Endothelial cell (in vitro differentiated cells): ENCODE results near the gene SH3RF3. TPM values are rescaled to one million over a fixed set of nuclear protein-coding genes. Genes with fewer than 3 reads are reported as not detected.

Experiments used
- DNase-seq: peaks from one replicate; pipeline ENCODE4 v3.0.0; 2021; ENCODE audit warnings: low spot score
- H3K27ac Mint-ChIP-seq: one replicate; pipeline ENCODE4 v1.8.0; 2021; ENCODE audit warnings: mixed read lengths, inconsistent platforms; ENCODE audit not compliant: unreplicated experiment
- H3K27me3 Mint-ChIP-seq: one replicate; pipeline ENCODE4 v1.8.0; 2021; ENCODE audit warnings: mild to moderate bottlenecking, moderate library complexity, mixed read lengths, inconsistent platforms; ENCODE audit not compliant: unreplicated experiment
- H3K36me3 Mint-ChIP-seq: one replicate; pipeline ENCODE4 v1.8.0; 2021; ENCODE audit warnings: mild to moderate bottlenecking, low read depth, mixed read lengths, inconsistent platforms; ENCODE audit not compliant: unreplicated experiment
- H3K4me1 Mint-ChIP-seq: one replicate; pipeline ENCODE4 v1.8.0; 2021; ENCODE audit warnings: mild to moderate bottlenecking, mixed read lengths, inconsistent platforms; ENCODE audit not compliant: unreplicated experiment
- H3K4me3 Mint-ChIP-seq: one replicate; pipeline ENCODE4 v1.8.0; 2021; ENCODE audit warnings: mild to moderate bottlenecking, mixed read lengths, inconsistent platforms; ENCODE audit not compliant: unreplicated experiment
- H3K9me3 Mint-ChIP-seq: one replicate; pipeline ENCODE4 v1.8.0; 2021; ENCODE audit warnings: mixed read lengths, inconsistent platforms; ENCODE audit not compliant: unreplicated experiment
- CTCF ChIP-seq: fragments of 200-600 bp; sonication (generic); IDR thresholded peaks from one replicate; pipeline ENCODE4 v1.5.0; 2021; ENCODE audit warnings: antibody characterized with exemption; ENCODE audit not compliant: unreplicated experiment
- total RNA-seq: library from RNA; stranded (reverse); fragmentation: NEBNext Ultra II Directional; extraction: Animal tissue kit (Norgen Biotek cat#: 25700); gene quantifications from one replicate; pipeline ENCODE4 v1.2.1, GENCODE V29; 2021; ENCODE audit not compliant: unreplicated experiment

Gene SH3RF3
- total RNA-seq, 1 donor from 2014 or later = 12.8 TPM

DNA sequence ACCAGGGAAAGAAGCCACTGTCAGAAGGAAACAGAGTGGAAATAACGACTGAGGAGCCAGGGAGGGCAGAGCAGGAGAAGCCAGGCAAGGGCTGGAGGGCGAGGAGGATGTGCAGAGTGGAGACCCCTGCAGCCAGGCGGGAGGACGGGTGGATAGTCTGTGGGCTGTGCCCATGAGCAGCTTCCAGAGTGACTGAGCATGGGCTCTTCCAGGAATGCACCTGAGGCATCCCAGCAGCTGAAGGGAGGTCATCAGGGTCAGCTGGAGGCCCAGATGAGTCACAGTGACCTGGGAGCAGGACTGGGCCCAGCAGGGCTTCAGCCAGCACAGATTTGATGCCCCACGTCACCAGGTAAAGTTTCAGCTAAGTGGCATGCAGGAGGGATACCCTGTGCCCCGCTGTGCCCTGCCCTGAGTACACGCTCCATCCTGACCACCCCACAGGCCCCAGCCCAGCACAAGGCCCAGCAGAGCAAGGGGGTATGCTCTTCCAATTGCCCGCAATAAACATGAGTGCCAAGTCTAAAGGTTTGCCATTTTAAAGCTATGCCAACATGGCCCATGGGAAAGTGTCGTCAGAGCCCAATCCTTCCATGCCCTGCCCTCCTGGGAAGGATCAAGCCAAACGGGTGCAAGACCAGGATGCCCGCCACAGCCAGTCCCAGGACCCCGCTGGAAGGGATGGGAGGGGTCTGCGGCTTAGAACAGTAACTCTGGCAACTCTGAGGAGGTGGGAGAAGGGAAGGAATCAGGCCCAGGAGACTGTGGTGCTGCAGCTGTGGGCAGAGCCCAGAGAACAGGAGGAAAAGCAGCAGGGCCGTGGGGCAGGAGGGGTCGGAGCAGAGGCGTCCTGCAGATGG, 399.1 kb downstream of the SH3RF3 start:
- Mint-ChIP-seq H3K4me3 (no peak overlapping the region), H3K36me3 (no peaks in the 10 kb centered on the region), H3K4me1 (peaks cover 10% of the 10 kb centered on the region), H3K27me3 (peaks cover 1% of the 10 kb centered on the region), H3K9me3 (no peaks in the 10 kb centered on the region), H3K27ac (no peak overlapping the region)
- DNase-seq = no peak
- no peak for TF ChIP-seq CTCF

DNA sequence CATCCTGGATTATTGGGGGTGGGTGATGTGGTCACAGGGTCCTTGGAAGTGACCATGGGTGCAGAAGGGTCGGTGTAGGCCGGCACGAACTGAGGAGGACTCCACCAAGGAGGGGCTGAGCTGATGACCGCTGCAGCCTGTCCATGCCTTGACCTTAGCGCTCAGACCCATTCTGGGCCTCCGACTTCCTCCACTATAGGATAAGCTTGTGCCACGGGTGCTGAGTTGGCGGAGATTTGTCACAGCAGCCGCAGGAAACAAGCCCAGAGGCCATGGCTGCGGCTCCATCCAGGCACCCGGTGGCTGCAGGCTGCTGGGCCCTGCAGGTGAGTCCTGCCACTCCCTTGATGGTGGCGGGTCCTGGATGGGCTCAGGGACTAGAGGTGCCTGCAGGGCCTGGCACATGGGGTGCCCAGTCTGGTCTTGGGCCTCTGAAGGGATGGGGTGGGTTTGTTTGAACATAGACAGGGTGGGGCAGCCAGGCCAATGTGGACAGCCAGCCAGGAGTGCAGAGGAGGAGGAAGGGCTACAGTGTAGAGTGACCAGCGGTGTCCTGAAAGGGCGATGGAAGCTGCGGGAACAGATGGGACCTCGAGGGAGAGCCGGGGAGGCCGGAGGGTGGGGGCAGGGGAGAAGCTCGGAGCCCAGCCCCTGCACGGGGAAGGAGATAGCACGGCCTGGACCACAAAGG, 400.0 kb downstream of the SH3RF3 start:
- no peak overlapping the region for H3K27ac Mint-ChIP-seq
- H3K4me3 Mint-ChIP-seq = no peak overlapping the region
- DNase-seq = no peak
- H3K27me3 Mint-ChIP-seq = peaks cover 1% of the 10 kb centered on the region
- no peak for TF ChIP-seq CTCF
- H3K9me3 Mint-ChIP-seq = no peaks in the 10 kb centered on the region
- H3K36me3 Mint-ChIP-seq = no peaks in the 10 kb centered on the region
- H3K4me1 Mint-ChIP-seq = peaks cover 10% of the 10 kb centered on the region

GRCh38 chr2:109529532-109530449, 400.8 kb downstream of the SH3RF3 start:
- Mint-ChIP-seq H3K27ac (no peak overlapping the region), H3K27me3 (peaks cover 1% of the 10 kb centered on the region), H3K4me1 (peaks cover 10% of the 10 kb centered on the region), H3K36me3 (no peaks in the 10 kb centered on the region), H3K9me3 (no peaks in the 10 kb centered on the region), H3K4me3 (peak overlapping the region; percentile 19)
- TF ChIP-seq CTCF = no peak
- DNase-seq = no peak

- Mint-ChIP-seq H3K27ac (no peak overlapping the region), H3K36me3 (no peaks in the 10 kb centered on the region), H3K9me3 (no peaks in the 10 kb centered on the region), H3K27me3 (peaks cover 4% of the 10 kb centered on the region), H3K4me3 (no peak overlapping the region), H3K4me1 (peaks cover 10% of the 10 kb centered on the region)
- DNase-seq = no peak
- no peak for TF ChIP-seq CTCF
These were observed 401.7 kb downstream of the SH3RF3 start for GRCh38 chr2:109530712-109531111.
